Cardiac septum (tissue), 1 donor: Measurements from ENCODE around the gene MISP. TPM values are rescaled to one million over a fixed set of nuclear protein-coding genes. Genes with fewer than 3 reads are reported as not detected.

Experiments
- microRNA-seq: library from miRNA; unstranded; fragments of <30 nt; microRNA quantifications from one replicate; pipeline ENCODE4 v1.2.0, GENCODE V29; 2020
- total RNA-seq: library from RNA; stranded (reverse); fragmentation: NEBNext Ultra II Directional; extraction: Animal tissue kit (Norgen Biotek cat#: 25700); gene quantifications from one replicate; pipeline ENCODE4 v1.2.1, GENCODE V29; 2021
- donor health status: DM: no; HTN: no; CAD: no.

Gene MISP
- total RNA-seq, 1 donor from 2014 or later: not detected

Small RNAs within 50 kb of the gene (microRNA-seq; reads per million reads assigned to microRNA genes)
- 1.3 reads per million for gene MIR3187
- not detected for gene MIR4745

Other genes starting within 250 kb of the MISP start
- gene TPGS1, start 243.6 kb upstream of the MISP start, total RNA-seq: 11.2 TPM
- 78.2 TPM for gene CDC34, start 219.4 kb upstream of the MISP start, total RNA-seq
- 0.43 TPM for gene GZMM, start 207.1 kb upstream of the MISP start, total RNA-seq
- gene BSG, start 178.5 kb upstream of the MISP start, total RNA-seq: 1,183 TPM
- gene HCN2, start 161.2 kb upstream of the MISP start, total RNA-seq: 12.0 TPM
- 37.3 TPM for gene POLRMT, start 117.6 kb upstream of the MISP start, total RNA-seq
- gene FGF22, start 111.2 kb upstream of the MISP start, total RNA-seq: not detected
- 31.4 TPM for gene RNF126, start 87.9 kb upstream of the MISP start, total RNA-seq
- 136 TPM for gene FSTL3, start 74.7 kb upstream of the MISP start, total RNA-seq
- gene PRSS57, start 55.7 kb upstream of the MISP start, total RNA-seq: not detected
- 18.9 TPM for gene PALM, start 42.2 kb upstream of the MISP start, total RNA-seq
- 76.9 TPM for gene PTBP1, start 46.3 kb downstream of the MISP start, total RNA-seq
- gene PLPPR3, start 70.8 kb downstream of the MISP start, total RNA-seq: not detected
- gene AZU1, start 76.7 kb downstream of the MISP start, total RNA-seq: 1.1 TPM
- gene PRTN3, start 89.9 kb downstream of the MISP start, total RNA-seq: 0.62 TPM
- 0.54 TPM for gene ELANE, start 101.2 kb downstream of the MISP start, total RNA-seq
- gene CFD, start 108.6 kb downstream of the MISP start, total RNA-seq: 31.0 TPM
- 27.0 TPM for gene MED16, start 142.1 kb downstream of the MISP start, total RNA-seq
- not detected for gene RNU6-9, start 142.4 kb downstream of the MISP start, total RNA-seq
- 24.5 TPM for gene R3HDM4, start 162.1 kb downstream of the MISP start, total RNA-seq
- not detected for gene KISS1R, start 166.2 kb downstream of the MISP start, total RNA-seq
- 7.8 TPM for gene ARID3A, start 174.9 kb downstream of the MISP start, total RNA-seq
- gene WDR18, start 233.2 kb downstream of the MISP start, total RNA-seq: 17.6 TPM
- not detected for gene GRIN3B, start 249.3 kb downstream of the MISP start, total RNA-seq